GM21381 (cell line): Measurements from ENCODE around the gene TWIST2.

Experiments
- ATAC-seq: cut with Tn5 transposase; IDR thresholded peaks from one replicate; pipeline ENCODE4 v1.9.1; 2021; ENCODE audit warnings: mild to moderate bottlenecking, moderate library complexity; ENCODE audit not compliant: unreplicated experiment

The TWIST2 gene

GRCh38 chr2:238855891-238856580 is 8.2 kb downstream of the TWIST2 start:
- ATAC-seq, result no peak

GRCh38 chr2:238856713-238857567 is 9.1 kb downstream of the TWIST2 start:
- no peak for ATAC-seq

GRCh38 chr2:238857959-238858358 is 10.1 kb downstream of the TWIST2 start:
- ATAC-seq, result no peak

- ATAC-seq, result no peak
These were observed 11.9 kb downstream of the TWIST2 start for GRCh38 chr2:238859636-238860347.

- no peak for ATAC-seq
These were observed 13.3 kb downstream of the TWIST2 start for GRCh38 chr2:238861013-238861730.

- ATAC-seq, result no peak
These were observed 14.0 kb downstream of the TWIST2 start for GRCh38 chr2:238861766-238862315.

- no peak for ATAC-seq
These were observed 14.8 kb downstream of the TWIST2 start for GRCh38 chr2:238862701-238863100.

GRCh38 chr2:238863231-238863630 is 15.3 kb downstream of the TWIST2 start:
- ATAC-seq, result no peak

GRCh38 chr2:238863749-238864206 is 15.9 kb downstream of the TWIST2 start:
- no peak for ATAC-seq

GRCh38 chr2:238864207-238865014 is 16.5 kb downstream of the TWIST2 start:
- no peak for ATAC-seq

GRCh38 chr2:238865015-238865719 is 17.3 kb downstream of the TWIST2 start:
- no peak for ATAC-seq

- ATAC-seq, result no peak
These were observed 18.0 kb downstream of the TWIST2 start for GRCh38 chr2:238865744-238866355.

GRCh38 chr2:238866656-238867277 is 18.9 kb downstream of the TWIST2 start:
- ATAC-seq, result no peak

GRCh38 chr2:238868067-238868524 is 20.2 kb downstream of the TWIST2 start:
- ATAC-seq, result no peak

- ATAC-seq, result no peak
These were observed 20.9 kb downstream of the TWIST2 start for GRCh38 chr2:238868616-238869292.

- ATAC-seq, result no peak
These were observed 21.6 kb downstream of the TWIST2 start for GRCh38 chr2:238869293-238870124.

GRCh38 chr2:238870261-238870660 is 22.4 kb downstream of the TWIST2 start:
- ATAC-seq, result no peak
